OCI-LY1 (cell line): Measurements from ENCODE around the gene CTNNBL1.

Experiments
- H2AFZ ChIP-seq: fragments of 200-600 bp; sonication (generic), shearing (Covaris generic); 2 replicates; pipeline ENCODE4 v1.6.0; 2014; ENCODE audit warnings: antibody characterized with exemption, mild to moderate bottlenecking, low read length
- H3F3A ChIP-seq: fragments of 200-600 bp; sonication (generic), shearing (Covaris generic); 2 replicates; pipeline ENCODE4 v1.6.0; 2014; ENCODE audit warnings: mild to moderate bottlenecking, antibody characterized with exemption, low read length, moderate library complexity; ENCODE audit not compliant: insufficient read depth
- H3K27ac ChIP-seq: fragments of 200-600 bp; sonication (generic); 2 replicates; pipeline ENCODE4 v1.5.1; 2014; ENCODE audit warnings: low read length, mixed run types, mild to moderate bottlenecking, low read depth; ENCODE audit not compliant: poor library complexity, severe bottlenecking
- H3K27me3 ChIP-seq: fragments of 200-600 bp; sonication (generic); 2 replicates; pipeline ENCODE4 v1.6.0; 2014; ENCODE audit warnings: antibody characterized with exemption, mild to moderate bottlenecking, low read length, moderate library complexity; ENCODE audit not compliant: insufficient read depth
- H3K36me3 ChIP-seq: fragments of 200-600 bp; sonication (generic); 2 replicates; pipeline ENCODE4 v1.6.1; 2014; ENCODE audit warnings: mild to moderate bottlenecking, antibody characterized with exemption, low read length, moderate library complexity, mixed read lengths; ENCODE audit not compliant: insufficient read depth
- H3K4me1 ChIP-seq: fragments of 200-600 bp; sonication (generic); 2 replicates; pipeline ENCODE4 v1.5.1; 2014; ENCODE audit warnings: mild to moderate bottlenecking, low read length, moderate library complexity; ENCODE audit not compliant: insufficient read depth, severe bottlenecking
- H3K4me2 ChIP-seq: fragments of 200-600 bp; sonication (generic), shearing (Covaris generic); 2 replicates; pipeline ENCODE4 v1.6.1; 2014; ENCODE audit warnings: low read length
- H3K4me3 ChIP-seq: fragments of 200-600 bp; sonication (generic); 2 replicates; pipeline ENCODE4 v1.5.1; 2014; ENCODE audit warnings: low read length, low read depth, mild to moderate bottlenecking, mixed read lengths; ENCODE audit not compliant: poor library complexity, severe bottlenecking
- H3K79me2 ChIP-seq: fragments of 200-600 bp; shearing (Covaris generic); 2 replicates; pipeline ENCODE4 v1.6.1; 2016; ENCODE audit warnings: mixed run types, low read length, mixed read lengths; ENCODE audit not compliant: insufficient read depth
- H3K9ac ChIP-seq: fragments of 200-600 bp; sonication (generic), shearing (Covaris generic); 2 replicates; pipeline ENCODE4 v1.6.1; 2014; ENCODE audit warnings: mild to moderate bottlenecking, low read length, mixed read lengths
- H3K9me2 ChIP-seq: fragments of 200-600 bp; sonication (generic), shearing (Covaris generic); 2 replicates; pipeline ENCODE4 v1.6.1; 2014; ENCODE audit warnings: low read depth, mild to moderate bottlenecking, low read length, mixed read lengths
- H3K9me3 ChIP-seq: fragments of 200-600 bp; shearing (Covaris generic); 2 replicates; pipeline ENCODE4 v1.6.1; 2014; ENCODE audit warnings: low read length, mixed read lengths
- H4K20me1 ChIP-seq: fragments of 200-600 bp; sonication (generic), shearing (Covaris generic); 2 replicates; pipeline ENCODE4 v1.6.0; 2016; ENCODE audit warnings: mild to moderate bottlenecking, low read length; ENCODE audit not compliant: insufficient read depth
- CTCF ChIP-seq: fragments of 200-600 bp; sonication (generic), shearing (Covaris generic); IDR thresholded peaks from 2 replicates; pipeline ENCODE4 v1.5.1; 2017; ENCODE audit warnings: mild to moderate bottlenecking, antibody characterized with exemption, low read length, moderate library complexity, mixed read lengths
- EZH2 ChIP-seq: fragments of 200-600 bp; sonication (generic), shearing (Covaris generic); IDR thresholded peaks from 2 replicates; pipeline ENCODE4 v1.8.0; 2017; ENCODE audit warnings: borderline replicate concordance, mixed run types, mild to moderate bottlenecking, antibody characterized with exemption, low read length, moderate library complexity, mixed read lengths

CTNNBL1 gene

DNA sequence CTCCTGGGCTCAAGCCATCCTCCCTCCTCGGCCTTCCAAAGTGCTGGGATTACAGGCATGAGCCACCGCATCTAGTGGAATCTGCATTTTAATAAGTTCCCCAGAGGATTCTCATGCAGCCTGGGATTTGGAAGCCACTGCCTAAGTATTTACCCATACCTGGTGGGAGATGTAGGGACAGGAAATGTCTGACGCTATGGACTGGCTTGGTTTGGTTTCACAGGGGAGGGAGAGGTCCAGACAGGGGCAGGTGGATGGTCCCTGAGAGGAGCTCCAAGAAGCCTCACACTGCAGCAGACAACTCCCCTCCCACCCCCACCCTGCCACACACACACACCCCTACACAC lies 213.5 kb downstream of the CTNNBL1 start:
- H3F3A ChIP-seq = no peaks in the 10 kb centered on the region
- no peaks in the 10 kb centered on the region for H3K9me3 ChIP-seq
- peaks cover 4% of the 10 kb centered on the region; the same call in 1 of the 2 replicates for H3K27me3 ChIP-seq
- no peaks in the 10 kb centered on the region for H3K79me2 ChIP-seq
- no peak overlapping the region for H3K4me3 ChIP-seq
- TF ChIP-seq CTCF = no peak
- TF ChIP-seq EZH2 = no peak
- no peak overlapping the region for H3K9ac ChIP-seq
- no peaks in the 10 kb centered on the region for H4K20me1 ChIP-seq
- no peaks in the 10 kb centered on the region for H3K4me1 ChIP-seq
- H2AFZ ChIP-seq = no peak overlapping the region
- no peaks in the 10 kb centered on the region for H3K36me3 ChIP-seq
- H3K27ac ChIP-seq = no peak overlapping the region
- H3K9me2 ChIP-seq = no peaks in the 10 kb centered on the region
- H3K4me2 ChIP-seq = no peak overlapping the region

DNA sequence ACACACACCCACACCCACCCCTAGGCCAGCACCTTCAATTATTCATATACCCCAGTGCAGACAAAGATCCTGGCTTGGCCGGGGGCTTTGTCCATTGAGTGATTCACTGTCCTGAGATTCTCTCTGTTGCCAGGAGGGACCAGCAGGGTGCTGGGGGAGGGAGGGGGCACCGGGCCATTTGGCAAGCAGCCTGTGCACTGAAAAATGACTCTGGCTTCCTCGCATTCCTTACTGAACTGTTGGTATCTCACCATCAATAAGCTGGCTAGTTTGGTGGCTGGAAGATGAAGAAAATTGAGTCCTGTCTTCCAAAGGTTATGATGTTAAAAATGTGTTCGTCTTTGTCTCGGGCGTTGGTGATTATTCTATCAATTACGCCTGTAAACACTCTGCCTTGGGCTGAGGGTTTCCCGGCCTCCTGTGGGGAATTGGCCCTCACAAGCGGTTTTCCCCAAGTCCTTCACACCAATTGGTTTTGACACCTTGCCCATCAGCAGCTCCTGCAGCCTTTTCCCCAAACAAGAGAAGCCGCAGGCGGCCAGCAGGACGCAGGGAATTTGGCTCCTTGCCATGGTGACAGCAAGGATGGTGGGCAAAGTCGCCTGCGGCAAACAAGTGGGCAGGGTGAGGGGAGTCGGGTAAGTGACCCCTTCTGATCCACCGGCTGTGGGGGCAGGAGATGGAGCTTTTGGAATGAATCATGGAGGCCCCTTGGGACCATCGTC lies 214.0 kb downstream of the CTNNBL1 start:
- peaks cover 4% of the 10 kb centered on the region; the same call in 1 of the 2 replicates for H3K27me3 ChIP-seq

DNA sequence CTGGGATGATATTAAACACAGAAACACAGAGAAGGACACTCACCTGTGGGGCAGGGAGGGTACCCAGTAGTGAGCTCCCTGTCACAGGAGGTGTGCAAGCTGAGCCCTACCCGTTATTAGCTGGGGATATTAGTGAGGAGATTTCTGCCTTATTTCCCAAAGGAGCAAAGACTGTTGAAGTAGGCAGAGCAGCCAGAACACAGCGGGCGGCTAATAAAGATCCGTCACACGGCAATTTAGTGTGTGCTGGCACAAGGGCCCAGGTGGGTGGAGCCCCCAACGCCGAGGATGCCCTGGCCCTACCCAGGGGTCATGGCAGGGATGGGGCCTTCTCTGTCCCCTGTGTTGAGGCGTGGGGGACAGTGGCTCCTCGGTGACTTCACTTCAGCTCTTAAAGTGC lies 217.4 kb downstream of the CTNNBL1 start:
- no peak for TF ChIP-seq CTCF
- no peak for TF ChIP-seq EZH2
- Histone ChIP-seq H4K20me1 (no peaks in the 10 kb centered on the region), H3K9me2 (no peaks in the 10 kb centered on the region), H2AFZ (no peak overlapping the region), H3K9ac (no peak overlapping the region), H3K27me3 (peaks cover 4% of the 10 kb centered on the region; the same call in 1 of the 2 replicates), H3K4me1 (peaks cover 12% of the 10 kb centered on the region), H3K4me3 (no peak overlapping the region), H3K27ac (no peak overlapping the region), H3K36me3 (no peaks in the 10 kb centered on the region), H3K4me2 (no peak overlapping the region), H3K79me2 (no peaks in the 10 kb centered on the region), H3F3A (no peaks in the 10 kb centered on the region), H3K9me3 (no peaks in the 10 kb centered on the region)

More for the DNA sequence above, 214.0 kb downstream of the CTNNBL1 start:
- Histone ChIP-seq H3K4me1 (no peaks in the 10 kb centered on the region), H3K9me3 (no peaks in the 10 kb centered on the region), H3K9ac (no peak overlapping the region), H3K9me2 (no peaks in the 10 kb centered on the region), H3K36me3 (no peaks in the 10 kb centered on the region), H3K4me2 (no peak overlapping the region), H4K20me1 (no peaks in the 10 kb centered on the region), H3F3A (no peaks in the 10 kb centered on the region), H3K27ac (no peak overlapping the region), H3K79me2 (no peaks in the 10 kb centered on the region), H3K4me3 (no peak overlapping the region), H2AFZ (no peak overlapping the region)
- TF ChIP-seq EZH2 = no peak
- no peak for TF ChIP-seq CTCF
